OCI-LY7 (cell line): Measurements from ENCODE around the gene STRADA. TPM values are rescaled to one million over a fixed set of nuclear protein-coding genes. Genes with fewer than 3 reads are reported as not detected.

ENCODE experiments used
- BruUV-seq: library from RNA; stranded (reverse); fragments of 400-500 nt; replicated peaks from 2 replicates; lab custom pipeline; 2021; lab: Mats Ljungman, UMichigan
- CTCF ChIA-PET: fragments of 300-600 bp; sonication (Branson Sonifier 250); formaldehyde crosslinking; loops from one replicate; lab custom pipeline; 2022; ENCODE audit warnings: antibody characterized with exemption; ENCODE audit not compliant: unreplicated experiment; lab: Charles Lee
- POLR2A ChIA-PET: fragments of 300-600 bp; sonication (Branson Sonifier 250); formaldehyde crosslinking; loops from one replicate; lab custom pipeline; 2022; ENCODE audit warnings: antibody characterized with exemption; lab: Charles Lee
- DNase-seq: peaks from one replicate; pipeline ENCODE4 v3.0.0-alpha.2; 2015; ENCODE audit warnings: low spot score
- H2AFZ ChIP-seq: fragments of 200-600 bp; sonication (generic), shearing (Covaris generic); 2 replicates; pipeline ENCODE4 v1.6.1; 2014; ENCODE audit warnings: mild to moderate bottlenecking, antibody characterized with exemption, low read length, moderate library complexity
- H3K27ac ChIP-seq: fragments of 200-600 bp; sonication (generic); 2 replicates; pipeline ENCODE4 v1.5.1; 2014; ENCODE audit warnings: mixed run types, low read depth, mild to moderate bottlenecking, moderate library complexity, low read length, inconsistent platforms; ENCODE audit not compliant: poor library complexity, severe bottlenecking
- H3K36me3 ChIP-seq: fragments of 200-600 bp; sonication (generic); 2 replicates; pipeline ENCODE4 v1.6.1; 2014; ENCODE audit warnings: mild to moderate bottlenecking, antibody characterized with exemption, low read length, moderate library complexity, mixed read lengths; ENCODE audit not compliant: insufficient read depth
- H3K4me1 ChIP-seq: fragments of 200-600 bp; sonication (generic); 2 replicates; pipeline ENCODE4 v1.5.1; 2014; ENCODE audit warnings: mild to moderate bottlenecking, low read length; ENCODE audit not compliant: insufficient read depth, poor library complexity, severe bottlenecking
- H3K4me2 ChIP-seq: fragments of 200-600 bp; sonication (generic); 2 replicates; pipeline ENCODE4 v1.6.1; 2014; ENCODE audit warnings: mild to moderate bottlenecking, low read length
- H3K4me3 ChIP-seq: fragments of 200-600 bp; sonication (generic); 2 replicates; pipeline ENCODE4 v1.5.1; 2014; ENCODE audit warnings: mild to moderate bottlenecking, low read depth, low read length; ENCODE audit not compliant: poor library complexity, severe bottlenecking
- H3K79me2 ChIP-seq: fragments of 200-600 bp; sonication (generic); 2 replicates; pipeline ENCODE4 v1.6.1; 2016; ENCODE audit warnings: low read depth, mild to moderate bottlenecking, low read length, moderate library complexity, mixed read lengths; ENCODE audit not compliant: insufficient read depth
- H3K9me2 ChIP-seq: fragments of 200-600 bp; sonication (generic); 2 replicates; pipeline ENCODE4 v1.6.1; 2016; ENCODE audit warnings: mild to moderate bottlenecking, low read length, mixed read lengths; ENCODE audit not compliant: insufficient read depth
- H3K9me3 ChIP-seq: fragments of 200-600 bp; sonication (generic); 2 replicates; pipeline ENCODE4 v1.6.1; 2014; ENCODE audit warnings: mild to moderate bottlenecking, mixed run types, low read length, mixed read lengths
- H4K20me1 ChIP-seq: fragments of 200-600 bp; sonication (generic); 2 replicates; pipeline ENCODE4 v1.6.1; 2014; ENCODE audit warnings: mild to moderate bottlenecking, antibody characterized with exemption, low read length, moderate library complexity, mixed read lengths; ENCODE audit not compliant: insufficient read depth
- CTCF ChIP-seq: fragments of 200-600 bp; sonication (generic); conservative IDR thresholded peaks from 2 replicates; pipeline ENCODE4 v1.5.1; 2014; ENCODE audit warnings: mild to moderate bottlenecking, antibody characterized with exemption, low read length, moderate library complexity, mixed read lengths
- EZH2phosphoT487 ChIP-seq: fragments of 200-600 bp; sonication (generic); IDR thresholded peaks from 2 replicates; pipeline ENCODE4 v1.6.1; 2018; ENCODE audit warnings: low read depth, borderline replicate concordance, mild to moderate bottlenecking, mixed run types, antibody characterized with exemption, low read length, moderate library complexity, mixed read lengths
- intact Hi-C: fragments of 100-400 bp; cut with micrococcal nuclease; formaldehyde crosslinking; loops from one replicate; pipeline ENCODE4 v1.10.0; 2022; ENCODE audit not compliant: unreplicated experiment
- total RNA-seq, 2 experiments: library from RNA; depleted of rRNA in 1 of 2; stranded (reverse); fragments of >200 nt in 1 of 2; shearing (Covaris generic) in 1 of 2; gene quantifications; 2 replicates each; pipeline ENCODE4 v1.2.3, GENCODE V29; 2014 to 2022

Gene STRADA
- total RNA-seq, 2 experiments from 2014 or later: 31.9 to 68.0 TPM

GRCh38 chr17:63703029-63703428, 38.6 kb downstream of the STRADA start:
- Histone ChIP-seq H4K20me1 (0 out of 2 replicates have a peak, but pooled peaks cover 6% of the 10 kb centered on the region), H3K79me2 (peaks cover 40% of the 10 kb centered on the region), H3K9me3 (no peaks in the 10 kb centered on the region), H3K4me2 (peak overlapping the region; percentile 98), H3K4me1 (peaks cover 65% of the 10 kb centered on the region), H3K27ac (peak overlapping the region; percentile 95), H3K4me3 (peak overlapping the region; percentile 89), H3K36me3 (peaks cover 62% of the 10 kb centered on the region), H3K9me2 (no peaks in the 10 kb centered on the region), H2AFZ (no peak overlapping the region)
- no peak for DNase-seq
- no TSS peak for BruUV-seq
- CTCF ChIA-PET: interaction anchor here (0.6 kb wide), 1 partner anchor 15 kb away, joined by 3 read pairs; no protein-coding TSS in a partner anchor
- TF ChIP-seq CTCF (no peak), EZH2phosphoT487 (no peak)
- intact Hi-C loops: no loop called here
- POLR2A ChIA-PET: interaction anchor here (1.1 to 1.2 kb wide), 2 partner anchors 9 to 70 kb away, joined by 3 read pairs; no protein-coding TSS in a partner anchor

DNA sequence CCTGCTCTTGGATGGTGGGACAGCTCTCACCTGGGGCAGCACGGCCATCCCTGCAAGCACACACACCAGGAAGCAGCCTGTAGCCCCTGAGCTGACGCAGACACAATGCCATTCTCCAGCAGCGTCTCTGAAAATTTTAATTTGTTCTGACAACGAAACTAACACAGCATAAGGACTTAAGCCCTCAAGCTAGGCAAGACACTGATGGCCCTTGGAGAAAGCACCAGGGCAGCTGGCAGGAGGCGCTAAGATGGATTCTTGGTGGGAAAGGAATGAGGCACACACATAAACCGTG, 38.9 kb downstream of the STRADA start:
- intact Hi-C loops: loop anchor here (1.0 kb wide), 2 partner anchors 39 to 71 kb away; partner anchors contain the start of genes CCDC47 and STRADA

More for the DNA sequence above, 38.9 kb downstream of the STRADA start:
- H3K79me2 ChIP-seq: peaks cover 43% of the 10 kb centered on the region
- no peak for TF ChIP-seq CTCF
- no peak for TF ChIP-seq EZH2phosphoT487
- H3K9me2 ChIP-seq: no peaks in the 10 kb centered on the region
- peak overlapping the region; percentile 95 for H3K27ac ChIP-seq
- H3K4me1 ChIP-seq: peaks cover 69% of the 10 kb centered on the region
- peaks cover 6% of the 10 kb centered on the region; the same call in 1 of the 2 replicates for H4K20me1 ChIP-seq
- CTCF ChIA-PET: interaction anchor here (0.6 kb wide), 1 partner anchor 15 kb away, joined by 3 read pairs; no protein-coding TSS in a partner anchor
- H2AFZ ChIP-seq: no peak overlapping the region
- BruUV-seq: no TSS peak
- H3K36me3 ChIP-seq: peaks cover 65% of the 10 kb centered on the region
- POLR2A ChIA-PET: interaction anchor here (0.8 to 1.2 kb wide), 3 partner anchors 9 to 70 kb away, joined by 3 read pairs; no protein-coding TSS in a partner anchor
- no peaks in the 10 kb centered on the region for H3K9me3 ChIP-seq
- peak overlapping the region; percentile 98 for H3K4me2 ChIP-seq
- DNase-seq: no peak
- peak overlapping the region; percentile 89 for H3K4me3 ChIP-seq
